SK-N-SH treated with all-trans-retinoic acid at 6 μM for 48 hours (cell line): ENCODE measurements around the gene IL17RC.

Experiments used
- ATAC-seq: fragments of 200-7000 bp; cut with Tn5 transposase; 3 replicates; pipeline ENCODE4 v1.9.1; 2020; ENCODE audit warnings: mild to moderate bottlenecking, moderate library complexity
- ARNTL ChIP-seq: fragments of 450-650 bp; formaldehyde crosslinking; IDR thresholded peaks from 2 replicates; pipeline ENCODE4 v1.5.0; 2020; ENCODE audit warnings: low read depth, mild to moderate bottlenecking, moderate library complexity, borderline replicate concordance
- BACH2 ChIP-seq: fragments of 250-450 bp; sonication (Bioruptor Pico); IDR thresholded peaks from 2 replicates; pipeline ENCODE4 v1.9.0; 2021; ENCODE audit warnings: mild to moderate bottlenecking, borderline replicate concordance
- CSDC2 ChIP-seq: fragments of 250-450 bp; sonication (Bioruptor Pico); IDR thresholded peaks from 2 replicates; pipeline ENCODE4 v1.5.0; 2020; ENCODE audit warnings: mild to moderate bottlenecking, moderate library complexity
- ESRRG ChIP-seq: fragments of 250-450 bp; sonication (Bioruptor Pico); IDR thresholded peaks from 2 replicates; pipeline ENCODE4 v1.6.1; 2021; ENCODE audit warnings: mild to moderate bottlenecking
- GLIS3 ChIP-seq: fragments of 250-450 bp; sonication (Bioruptor Pico); IDR thresholded peaks from 2 replicates; pipeline ENCODE4 v1.5.0; 2020; ENCODE audit warnings: mild to moderate bottlenecking, moderate library complexity
- ISL1 ChIP-seq: fragments of 250-450 bp; sonication (Bioruptor Pico); IDR thresholded peaks from 2 replicates; pipeline ENCODE4 v2.1.2; 2022; ENCODE audit warnings: mild to moderate bottlenecking, moderate library complexity
- PATZ1 ChIP-seq: fragments of 250-450 bp; sonication (Bioruptor Pico); IDR thresholded peaks from 2 replicates; pipeline ENCODE4 v1.8.0; 2020; ENCODE audit warnings: mild to moderate bottlenecking, moderate library complexity, borderline replicate concordance
- PPARA ChIP-seq: fragments of 250-450 bp; sonication (Bioruptor Pico); IDR thresholded peaks from 2 replicates; pipeline ENCODE4 v1.5.0; 2020; ENCODE audit warnings: mild to moderate bottlenecking, borderline replicate concordance
- RARB ChIP-seq: fragments of 250-450 bp; sonication (Bioruptor Pico); IDR thresholded peaks from 2 replicates; pipeline ENCODE4 v1.8.0; 2021; ENCODE audit warnings: mild to moderate bottlenecking, moderate library complexity
- SNAI2 ChIP-seq: fragments of 250-450 bp; sonication (Bioruptor Pico); IDR thresholded peaks from 2 replicates; pipeline ENCODE4 v1.5.0; 2020; ENCODE audit warnings: mild to moderate bottlenecking, moderate library complexity
- TCF4 ChIP-seq: fragments of 250-450 bp; sonication (Bioruptor Pico); IDR thresholded peaks from 2 replicates; pipeline ENCODE4 v1.8.0; 2021; ENCODE audit warnings: mild to moderate bottlenecking, moderate library complexity, borderline replicate concordance
- TOX ChIP-seq: fragments of 250-450 bp; sonication (Bioruptor Pico); IDR thresholded peaks from 2 replicates; pipeline ENCODE4 v1.8.0; 2021; ENCODE audit warnings: mild to moderate bottlenecking, moderate library complexity, borderline replicate concordance
- TSHZ2 ChIP-seq: fragments of 250-450 bp; sonication (Bioruptor Pico); IDR thresholded peaks from 2 replicates; pipeline ENCODE4 v1.5.0; 2020; ENCODE audit warnings: mild to moderate bottlenecking, moderate library complexity
- ZC3H10 ChIP-seq: fragments of 250-450 bp; sonication (Bioruptor Pico); IDR thresholded peaks from 2 replicates; pipeline ENCODE4 v1.5.1; 2021; ENCODE audit warnings: mild to moderate bottlenecking, moderate library complexity
- ZFP3 ChIP-seq: fragments of 250-450 bp; sonication (Bioruptor Pico); IDR thresholded peaks from 2 replicates; pipeline ENCODE4 v1.5.0; 2020; ENCODE audit warnings: mild to moderate bottlenecking, moderate library complexity
- ZFP30 ChIP-seq: fragments of 450-650 bp; formaldehyde crosslinking; IDR thresholded peaks from 2 replicates; pipeline ENCODE4 v1.5.0; 2022; ENCODE audit warnings: mild to moderate bottlenecking, moderate library complexity
- ZNF8 ChIP-seq: fragments of 450-650 bp; formaldehyde crosslinking; IDR thresholded peaks from 2 replicates; pipeline ENCODE4 v1.5.0; 2020; ENCODE audit warnings: mild to moderate bottlenecking, moderate library complexity
- TF ChIP-seq, protein P1 (sequence below): fragments of 250-450 bp; sonication (Bioruptor Pico); IDR thresholded peaks from 2 replicates; pipeline ENCODE4 v1.8.0; 2021; ENCODE audit warnings: low read depth, mild to moderate bottlenecking, moderate library complexity, borderline replicate concordance
- TF ChIP-seq, protein P2 (sequence below): fragments of 250-450 bp; sonication (Bioruptor Pico); IDR thresholded peaks from 2 replicates; pipeline ENCODE4 v1.5.1; 2021; ENCODE audit warnings: mild to moderate bottlenecking, moderate library complexity

IL17RC gene

DNA sequence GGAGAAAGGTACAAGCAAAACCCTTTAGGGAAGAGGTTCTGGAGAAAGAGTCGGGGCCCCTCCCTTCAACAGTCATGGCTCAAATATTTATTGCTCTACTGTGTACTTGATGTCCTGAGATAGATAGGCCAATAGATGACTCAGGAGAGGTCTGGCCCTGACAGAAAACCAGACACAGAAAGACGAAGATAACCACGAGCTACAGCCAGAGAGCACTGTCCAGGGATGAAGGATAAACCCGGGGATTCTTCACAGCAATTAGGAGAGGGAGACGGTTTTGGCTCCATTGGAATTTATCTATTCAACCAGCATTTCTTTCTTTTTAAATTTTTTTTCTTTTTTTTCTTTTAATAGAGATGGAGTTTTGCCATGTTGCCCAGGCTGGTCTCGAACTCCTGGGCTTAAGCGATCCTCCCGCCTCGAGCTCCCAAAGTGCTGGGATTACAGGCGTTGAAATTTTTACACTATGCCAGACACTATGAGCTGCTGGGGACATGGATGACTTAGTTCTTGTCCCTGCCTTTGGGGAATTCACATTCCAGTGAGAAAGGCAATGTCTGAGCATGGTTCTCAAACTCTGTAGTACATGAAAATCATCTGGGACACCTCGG, 32.2 kb upstream of the IL17RC start:
- TF ChIP-seq ZFP3 (CRISPR knock-in tag), result peak; percentile 39; the same call in 1 of the 2 replicates
- TF ChIP-seq TOX (CRISPR knock-in tag), result no peak
- TF ChIP-seq GLIS3 (CRISPR knock-in tag), result no peak
- TF ChIP-seq, all 23 proteins: peak for 1
- ATAC-seq, result peak; percentile 95

DNA sequence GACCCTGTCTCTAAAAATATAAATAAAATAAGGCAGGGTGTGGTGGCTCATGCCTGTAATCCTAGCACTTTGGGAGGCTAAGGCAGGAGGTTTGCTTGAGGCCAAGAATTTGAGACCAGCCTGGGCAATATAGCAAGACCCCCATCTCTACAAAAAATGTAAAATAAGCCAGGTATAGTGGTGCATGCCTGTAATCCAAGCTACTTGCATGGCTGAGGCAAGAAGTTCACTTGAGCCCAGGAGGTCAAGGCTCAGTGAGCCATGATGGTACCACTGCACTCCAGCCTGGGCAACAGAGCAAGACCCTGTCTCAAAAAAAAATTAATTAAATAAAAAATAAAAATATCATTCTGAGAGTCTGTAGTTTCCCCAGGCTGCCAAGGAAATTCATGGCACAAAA, 30.6 kb upstream of the IL17RC start:
- TF ChIP-seq, protein P1, sequence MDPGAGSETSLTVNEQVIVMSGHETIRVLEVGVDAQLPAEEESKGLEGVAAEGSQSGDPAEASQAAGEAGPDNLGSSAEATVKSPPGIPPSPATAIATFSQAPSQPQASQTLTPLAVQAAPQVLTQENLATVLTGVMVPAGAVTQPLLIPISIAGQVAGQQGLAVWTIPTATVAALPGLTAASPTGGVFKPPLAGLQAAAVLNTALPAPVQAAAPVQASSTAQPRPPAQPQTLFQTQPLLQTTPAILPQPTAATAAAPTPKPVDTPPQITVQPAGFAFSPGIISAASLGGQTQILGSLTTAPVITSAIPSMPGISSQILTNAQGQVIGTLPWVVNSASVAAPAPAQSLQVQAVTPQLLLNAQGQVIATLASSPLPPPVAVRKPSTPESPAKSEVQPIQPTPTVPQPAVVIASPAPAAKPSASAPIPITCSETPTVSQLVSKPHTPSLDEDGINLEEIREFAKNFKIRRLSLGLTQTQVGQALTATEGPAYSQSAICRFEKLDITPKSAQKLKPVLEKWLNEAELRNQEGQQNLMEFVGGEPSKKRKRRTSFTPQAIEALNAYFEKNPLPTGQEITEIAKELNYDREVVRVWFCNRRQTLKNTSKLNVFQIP (CRISPR knock-in tag), result no peak
- no peak for TF ChIP-seq BACH2 (CRISPR knock-in tag)
- TF ChIP-seq RARB (CRISPR knock-in tag), result no peak
- TF ChIP-seq TOX (CRISPR knock-in tag), result no peak
- TF ChIP-seq ZC3H10 (CRISPR knock-in tag), result no peak
- no peak for TF ChIP-seq TSHZ2 (CRISPR knock-in tag)
- no peak for TF ChIP-seq CSDC2 (CRISPR knock-in tag)
- ATAC-seq, result no peak

GRCh38 chr3:9887480-9887879, 29.4 kb upstream of the IL17RC start:
- no peak for ATAC-seq
- TF ChIP-seq GLIS3 (CRISPR knock-in tag) (no peak), ZC3H10 (CRISPR knock-in tag) (no peak), RARB (CRISPR knock-in tag) (no peak), TOX (CRISPR knock-in tag) (no peak), PATZ1 (CRISPR knock-in tag) (no peak), TSHZ2 (CRISPR knock-in tag) (no peak), ESRRG (CRISPR knock-in tag) (no peak), PPARA (CRISPR knock-in tag) (no peak), BACH2 (CRISPR knock-in tag) (no peak), ISL1 (CRISPR knock-in tag) (no peak), ZFP30 (CRISPR knock-in tag) (no peak), TCF4 (CRISPR knock-in tag) (no peak)

- TF ChIP-seq ZNF8 (CRISPR knock-in tag), result no peak
- no peak for TF ChIP-seq RARB (CRISPR knock-in tag)
- no peak for TF ChIP-seq ZC3H10 (CRISPR knock-in tag)
- TF ChIP-seq SNAI2, result no peak
- no peak for TF ChIP-seq ARNTL (CRISPR knock-in tag)
- TF ChIP-seq, protein P2, sequence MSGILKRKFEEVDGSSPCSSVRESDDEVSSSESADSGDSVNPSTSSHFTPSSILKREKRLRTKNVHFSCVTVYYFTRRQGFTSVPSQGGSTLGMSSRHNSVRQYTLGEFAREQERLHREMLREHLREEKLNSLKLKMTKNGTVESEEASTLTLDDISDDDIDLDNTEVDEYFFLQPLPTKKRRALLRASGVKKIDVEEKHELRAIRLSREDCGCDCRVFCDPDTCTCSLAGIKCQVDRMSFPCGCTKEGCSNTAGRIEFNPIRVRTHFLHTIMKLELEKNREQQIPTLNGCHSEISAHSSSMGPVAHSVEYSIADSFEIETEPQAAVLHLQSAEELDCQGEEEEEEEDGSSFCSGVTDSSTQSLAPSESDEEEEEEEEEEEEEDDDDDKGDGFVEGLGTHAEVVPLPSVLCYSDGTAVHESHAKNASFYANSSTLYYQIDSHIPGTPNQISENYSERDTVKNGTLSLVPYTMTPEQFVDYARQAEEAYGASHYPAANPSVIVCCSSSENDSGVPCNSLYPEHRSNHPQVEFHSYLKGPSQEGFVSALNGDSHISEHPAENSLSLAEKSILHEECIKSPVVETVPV (CRISPR knock-in tag), result no peak
- no peak for TF ChIP-seq GLIS3 (CRISPR knock-in tag)
- ATAC-seq, result no peak
Observed at GRCh38 chr3:9888540-9888939, 28.4 kb upstream of the IL17RC start.
